Fibroblast of the aortic adventitia (primary cell): ENCODE measurements around the gene MYO5B. TPM values are rescaled to one million over a fixed set of nuclear protein-coding genes. Genes with fewer than 3 reads are reported as not detected.
"Not testable (repeated sequence)": the region's sequence is repeated elsewhere in the genome, so short reads cannot be mapped to it uniquely, and the experiment has no call there.

Experiments
- DNase-seq: peaks from one replicate; pipeline ENCODE4 v3.0.0-alpha.2; 2010; ENCODE audit warnings: low read depth
- H3K4me3 ChIP-seq: 2 replicates; pipeline ENCODE4 v1.5.1; 2011; ENCODE audit warnings: low read depth, mild to moderate bottlenecking, control low read depth, low read length, moderate library complexity
- small RNA-seq: library from RNA; depleted of rRNA; stranded (forward); fragments of <200 nt; gene quantifications from one replicate; pipeline ENCODE3, GENCODE V24; 2012
- total RNA-seq: library from RNA; depleted of rRNA; stranded (reverse); fragments of >200 nt; gene quantifications from 2 replicates; pipeline ENCODE4 v1.2.3, GENCODE V29; 2012; ENCODE audit warnings: low replicate concordance
- TF ChIP-seq, protein P1 (sequence below): IDR thresholded peaks from 2 replicates; pipeline ENCODE4 v1.5.1; 2011; ENCODE audit warnings: mild to moderate bottlenecking, low read length, control low read depth, inconsistent platforms; ENCODE audit not compliant: insufficient read depth

Gene MYO5B
- total RNA-seq, 1 donor, result 0.09 TPM

GRCh38 chr18:49794743-49795142, 400.2 kb downstream of the MYO5B start:
- TF ChIP-seq, protein P1, sequence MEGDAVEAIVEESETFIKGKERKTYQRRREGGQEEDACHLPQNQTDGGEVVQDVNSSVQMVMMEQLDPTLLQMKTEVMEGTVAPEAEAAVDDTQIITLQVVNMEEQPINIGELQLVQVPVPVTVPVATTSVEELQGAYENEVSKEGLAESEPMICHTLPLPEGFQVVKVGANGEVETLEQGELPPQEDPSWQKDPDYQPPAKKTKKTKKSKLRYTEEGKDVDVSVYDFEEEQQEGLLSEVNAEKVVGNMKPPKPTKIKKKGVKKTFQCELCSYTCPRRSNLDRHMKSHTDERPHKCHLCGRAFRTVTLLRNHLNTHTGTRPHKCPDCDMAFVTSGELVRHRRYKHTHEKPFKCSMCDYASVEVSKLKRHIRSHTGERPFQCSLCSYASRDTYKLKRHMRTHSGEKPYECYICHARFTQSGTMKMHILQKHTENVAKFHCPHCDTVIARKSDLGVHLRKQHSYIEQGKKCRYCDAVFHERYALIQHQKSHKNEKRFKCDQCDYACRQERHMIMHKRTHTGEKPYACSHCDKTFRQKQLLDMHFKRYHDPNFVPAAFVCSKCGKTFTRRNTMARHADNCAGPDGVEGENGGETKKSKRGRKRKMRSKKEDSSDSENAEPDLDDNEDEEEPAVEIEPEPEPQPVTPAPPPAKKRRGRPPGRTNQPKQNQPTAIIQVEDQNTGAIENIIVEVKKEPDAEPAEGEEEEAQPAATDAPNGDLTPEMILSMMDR, result no peak
- H3K4me3 ChIP-seq, result no peak overlapping the region
- DNase-seq, result no peak

DNA sequence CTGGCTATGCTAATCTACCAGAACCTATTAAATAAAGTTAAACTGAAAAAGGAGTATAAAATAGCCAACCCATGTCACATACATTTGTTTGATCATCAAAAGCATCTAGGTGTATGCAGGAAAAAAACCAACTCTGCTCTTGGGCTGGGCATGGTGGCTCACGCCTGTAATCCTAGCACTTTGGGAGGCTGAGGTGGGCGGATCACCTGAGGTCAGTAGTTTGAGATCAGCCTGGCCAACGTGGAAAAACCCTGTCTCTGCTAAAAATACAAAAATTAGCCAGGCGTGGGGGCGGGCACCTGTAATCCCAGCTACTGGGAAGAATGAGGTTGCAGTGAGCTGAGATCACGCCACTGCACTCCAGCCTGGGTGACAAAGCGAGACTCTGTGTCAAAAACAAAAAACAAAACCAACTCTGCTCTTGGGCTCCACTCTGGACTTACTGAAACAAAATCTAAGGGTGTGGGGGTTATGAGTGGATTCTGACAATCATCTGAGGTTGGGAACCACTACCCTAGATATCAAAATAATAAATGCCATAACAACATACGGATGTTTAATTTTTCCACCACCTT, 405.3 kb downstream of the MYO5B start:
- DNase-seq, result not testable (repeated sequence)

DNA sequence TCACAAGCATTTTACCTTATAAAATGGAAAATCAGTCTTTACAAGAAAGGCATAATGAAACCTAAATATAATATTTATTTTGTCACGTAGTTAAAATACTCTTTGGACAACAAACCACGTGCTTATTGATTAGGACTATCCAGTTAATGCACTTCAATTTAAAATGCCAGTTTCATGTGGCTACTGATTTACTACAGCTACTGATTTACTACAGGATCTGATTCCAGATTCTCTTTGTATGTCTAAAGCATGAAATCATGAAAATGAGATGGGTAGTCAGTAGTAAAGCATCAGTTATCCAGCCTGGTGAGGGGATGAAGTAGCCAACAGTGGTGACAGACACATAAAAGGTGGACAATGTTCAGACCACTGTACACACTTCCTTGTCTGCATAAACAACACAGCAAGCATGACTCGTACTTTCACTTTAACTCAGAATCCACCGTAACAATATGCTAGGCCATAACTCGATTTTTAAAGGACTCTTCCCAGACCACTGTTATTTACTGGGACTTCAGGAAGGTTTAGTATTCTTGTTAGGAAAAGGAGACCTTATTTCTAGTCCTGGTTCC, 406.5 kb downstream of the MYO5B start:
- no peak for DNase-seq
- no peak overlapping the region for H3K4me3 ChIP-seq
- TF ChIP-seq, protein P1, result no peak

More for the DNA sequence above, 405.3 kb downstream of the MYO5B start:
- H3K4me3 ChIP-seq, result not testable (repeated sequence)

GRCh38 chr18:49786019-49786720, 408.8 kb downstream of the MYO5B start:
- TF ChIP-seq, protein P1, result no peak

GRCh38 chr18:49784427-49785185, 410.3 kb downstream of the MYO5B start:
- TF ChIP-seq, protein P1, result peak; percentile 31
- DNase-seq, result peak; percentile 54
- no peak overlapping the region for H3K4me3 ChIP-seq

More at GRCh38 chr18:49786019-49786720, 408.8 kb downstream of the MYO5B start:
- no peak for DNase-seq
- no peak overlapping the region for H3K4me3 ChIP-seq

DNA sequence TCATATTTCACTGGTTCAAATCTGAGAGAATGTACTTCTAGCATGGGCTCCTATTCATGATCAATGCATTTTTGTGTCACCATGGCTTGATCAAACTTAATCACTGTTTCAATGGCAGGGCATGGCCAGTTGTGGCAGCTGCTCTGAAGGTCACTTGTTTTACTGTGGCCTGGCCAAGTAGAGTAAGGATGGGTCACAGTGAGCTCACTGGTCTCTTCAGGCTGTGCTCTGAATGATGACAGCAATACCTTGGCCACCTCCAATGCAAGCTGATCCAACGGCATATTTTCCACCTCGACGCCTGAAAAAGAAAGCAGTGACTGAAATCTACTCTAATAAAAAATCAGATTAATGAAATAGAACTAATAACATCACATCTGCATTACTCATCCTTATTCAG, 411.3 kb downstream of the MYO5B start:
- not testable (repeated sequence) for DNase-seq, H3K4me3 ChIP-seq

GRCh38 chr18:49778826-49779465, 416.0 kb downstream of the MYO5B start:
- H3K4me3 ChIP-seq, result no peak overlapping the region
- no peak for DNase-seq
- TF ChIP-seq, protein P1, result no peak

Small RNA genes within 50 kb of the gene (small RNA-seq; reads per million reads assigned to genes)
- not detected for gene RF00019
- not detected for gene RF00283
- not detected for gene RN7SL310P
- gene RNA5SP457, result not detected
- gene SCARNA17, result not detected

Other genes starting within 250 kb of the MYO5B start
- gene CFAP53, start 71.3 kb upstream of the MYO5B start, total RNA-seq, result 0.27 and 0.57 TPM in 2 replicates
- 42.7 and 50.3 TPM in 2 replicates for gene MBD1, start 86.4 kb upstream of the MYO5B start, total RNA-seq
- gene CXXC1, start 92.5 kb upstream of the MYO5B start, total RNA-seq, result 44.6 and 68.4 TPM in 2 replicates
- 3.0 and 29.5 TPM in 2 replicates for gene SKA1, start 179.9 kb upstream of the MYO5B start, total RNA-seq